Measurements from ENCODE around the gene UGT3A2. TPM values are rescaled to one million over a fixed set of nuclear protein-coding genes. Genes with fewer than 3 reads are reported as not detected.

The UGT3A2 gene
- total RNA-seq, 1 donor from 2014 or later, result 0.67 TPM

DNA sequence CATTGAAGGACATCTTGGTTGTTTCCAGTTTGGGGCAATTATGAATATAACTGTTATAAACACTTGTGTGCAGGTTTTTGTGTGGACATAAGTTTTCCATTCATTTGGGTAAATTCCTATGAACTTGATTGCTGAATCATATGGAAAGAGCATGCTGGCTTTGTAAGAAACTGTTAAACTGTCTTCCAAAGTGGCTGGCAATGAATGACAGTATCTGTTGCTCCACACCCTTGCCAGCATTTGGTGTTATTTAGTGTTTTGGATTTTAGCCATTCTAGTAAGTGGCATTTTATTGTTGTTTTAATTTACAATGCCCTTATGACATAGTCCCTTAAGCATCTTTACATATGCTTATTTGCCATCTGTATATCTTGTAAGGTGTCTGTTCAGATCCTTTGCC, 29.8 kb upstream of the UGT3A2 start:
- Mint-ChIP-seq H3K27me3 (no peaks in the 10 kb centered on the region), H3K9me3 (ENCODE audit: low read depth) (peaks cover 9% of the 10 kb centered on the region), H3K36me3 (ENCODE audit: insufficient read depth) (peaks cover 2% of the 10 kb centered on the region), H3K27ac (no peak overlapping the region), H3K4me1 (ENCODE audit: low read depth) (peaks cover 4% of the 10 kb centered on the region), H3K4me3 (ENCODE audit: low read depth) (no peak overlapping the region)
- no peak for TF ChIP-seq CTCF (IDR thresholded peaks at IDR 0.05; ENCODE audit: unreplicated experiment)
- DNase-seq (ENCODE audit: low spot score, unreplicated experiment), result no peak

DNA sequence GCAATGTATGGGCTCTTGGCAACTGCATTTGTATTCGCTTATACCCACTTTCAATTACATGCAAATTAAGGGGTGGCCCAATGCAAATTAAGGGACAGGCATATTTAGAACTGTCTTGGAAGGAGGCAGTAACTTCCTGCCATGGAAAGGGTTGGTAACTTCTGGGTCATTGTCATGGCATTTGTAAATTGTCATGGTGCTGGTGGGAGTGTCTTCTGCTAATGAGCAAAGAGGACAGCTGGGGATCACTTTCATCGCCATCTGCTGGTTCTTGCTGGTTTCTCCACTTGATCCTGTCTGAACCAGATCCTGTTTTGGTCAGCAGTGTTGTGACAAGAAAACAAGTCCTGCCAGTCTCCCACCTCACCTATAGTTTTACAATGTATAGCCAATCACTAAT, 23.3 kb upstream of the UGT3A2 start:
- peaks cover 6% of the 10 kb centered on the region for H3K9me3 Mint-ChIP-seq (ENCODE audit: low read depth)
- peak overlapping the region; percentile 6 for H3K27ac Mint-ChIP-seq
- H3K36me3 Mint-ChIP-seq (ENCODE audit: insufficient read depth), result no peaks in the 10 kb centered on the region
- H3K4me1 Mint-ChIP-seq (ENCODE audit: low read depth), result no peaks in the 10 kb centered on the region
- DNase-seq (ENCODE audit: low spot score, unreplicated experiment), result no peak
- no peak overlapping the region for H3K4me3 Mint-ChIP-seq (ENCODE audit: low read depth)
- H3K27me3 Mint-ChIP-seq, result no peaks in the 10 kb centered on the region
- TF ChIP-seq CTCF (IDR thresholded peaks at IDR 0.05; ENCODE audit: unreplicated experiment), result peak; percentile 43

DNA sequence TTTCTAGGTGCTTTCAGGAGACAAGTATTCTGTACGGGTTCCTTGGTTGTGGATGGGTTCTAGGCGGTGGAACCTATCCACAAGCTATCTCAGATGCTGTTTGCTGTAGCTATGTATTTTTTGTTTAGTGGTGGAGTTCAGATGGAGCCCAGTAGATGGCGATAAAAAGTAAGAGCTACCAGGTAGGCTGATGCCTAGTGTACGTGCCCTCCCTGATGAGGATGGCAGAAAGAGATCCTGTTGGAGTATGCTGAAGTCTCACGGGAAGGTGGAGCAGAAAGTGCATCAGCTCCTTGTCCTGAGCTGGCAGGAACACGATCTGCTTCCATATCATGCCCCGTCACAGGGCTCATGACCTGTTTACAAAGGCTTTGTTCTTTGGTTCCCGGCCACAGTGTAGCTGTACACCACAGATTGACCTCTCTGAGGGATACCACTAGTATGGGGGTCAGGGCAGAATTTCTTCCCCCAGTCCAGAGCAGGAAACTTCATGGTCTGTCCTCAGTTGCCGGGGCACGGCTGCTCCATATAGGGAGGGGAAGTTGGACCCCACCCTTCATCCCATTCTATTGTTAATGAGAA, 12.6 kb upstream of the UGT3A2 start:
- Mint-ChIP-seq H3K4me3 (ENCODE audit: low read depth) (no peak overlapping the region), H3K4me1 (ENCODE audit: low read depth) (peaks cover 3% of the 10 kb centered on the region), H3K36me3 (ENCODE audit: insufficient read depth) (no peaks in the 10 kb centered on the region), H3K27ac (no peak overlapping the region), H3K27me3 (no peaks in the 10 kb centered on the region), H3K9me3 (ENCODE audit: low read depth) (peaks cover 6% of the 10 kb centered on the region)
- TF ChIP-seq CTCF (IDR thresholded peaks at IDR 0.05; ENCODE audit: unreplicated experiment), result peak; percentile 72
- DNase-seq (ENCODE audit: low spot score, unreplicated experiment), result no peak

- Mint-ChIP-seq H3K36me3 (ENCODE audit: insufficient read depth) (no peaks in the 10 kb centered on the region), H3K4me3 (ENCODE audit: low read depth) (no peak overlapping the region), H3K27ac (no peak overlapping the region), H3K9me3 (ENCODE audit: low read depth) (no peaks in the 10 kb centered on the region), H3K4me1 (ENCODE audit: low read depth) (peaks cover 5% of the 10 kb centered on the region), H3K27me3 (no peaks in the 10 kb centered on the region)
- no peak for TF ChIP-seq CTCF (IDR thresholded peaks at IDR 0.05; ENCODE audit: unreplicated experiment)
- DNase-seq (ENCODE audit: low spot score, unreplicated experiment), result no peak
These were observed 11.7 kb upstream of the UGT3A2 start for GRCh38 chr5:36078430-36078829.

- TF ChIP-seq CTCF (IDR thresholded peaks at IDR 0.05; ENCODE audit: unreplicated experiment), result peak; percentile 24
- H3K4me1 Mint-ChIP-seq (ENCODE audit: low read depth), result peaks cover 3% of the 10 kb centered on the region
- no peaks in the 10 kb centered on the region for H3K9me3 Mint-ChIP-seq (ENCODE audit: low read depth)
- no peak overlapping the region for H3K4me3 Mint-ChIP-seq (ENCODE audit: low read depth)
- peaks cover 19% of the 10 kb centered on the region for H3K27me3 Mint-ChIP-seq
- no peaks in the 10 kb centered on the region for H3K36me3 Mint-ChIP-seq (ENCODE audit: insufficient read depth)
- no peak overlapping the region for H3K27ac Mint-ChIP-seq
- DNase-seq (ENCODE audit: low spot score, unreplicated experiment), result no peak
These were observed 7.0 kb upstream of the UGT3A2 start for GRCh38 chr5:36073595-36074216.

All from progenitor cell of endocrine pancreas (in vitro differentiated cells).